Suprapubic skin (tissue), 4 donors: ENCODE data around the gene PANK3.
"Not testable (repeated sequence)": the region's sequence is repeated elsewhere in the genome, so short reads cannot be mapped to it uniquely, and the experiment has no call there.

Experiments used
- EP300 ChIP-seq: sonication (generic); formaldehyde crosslinking; IDR thresholded peaks from one replicate; pipeline ENCODE4 v1.6.1; 2017; ENCODE audit warnings: antibody characterized with exemption
- POLR2AphosphoS5 ChIP-seq, 3 donors: sonication (generic); formaldehyde crosslinking; IDR thresholded peaks; one replicate each; pipeline ENCODE4 v1.6.1; 2017; ENCODE audit warnings: antibody characterized with exemption in 3 of 3
- TF ChIP-seq, protein P1 (sequence below), 2 donors: fragments of 200-600 bp in 1 of 2; fragments of 450-650 bp in 1 of 2; sonication (generic) in 1 of 2; IDR thresholded peaks; one replicate each; pipeline ENCODE4 v1.5.1; 2016 to 2019; ENCODE audit warnings: antibody characterized with exemption in 2 of 2, mild to moderate bottlenecking in 1 of 2, moderate library complexity in 1 of 2

DNA sequence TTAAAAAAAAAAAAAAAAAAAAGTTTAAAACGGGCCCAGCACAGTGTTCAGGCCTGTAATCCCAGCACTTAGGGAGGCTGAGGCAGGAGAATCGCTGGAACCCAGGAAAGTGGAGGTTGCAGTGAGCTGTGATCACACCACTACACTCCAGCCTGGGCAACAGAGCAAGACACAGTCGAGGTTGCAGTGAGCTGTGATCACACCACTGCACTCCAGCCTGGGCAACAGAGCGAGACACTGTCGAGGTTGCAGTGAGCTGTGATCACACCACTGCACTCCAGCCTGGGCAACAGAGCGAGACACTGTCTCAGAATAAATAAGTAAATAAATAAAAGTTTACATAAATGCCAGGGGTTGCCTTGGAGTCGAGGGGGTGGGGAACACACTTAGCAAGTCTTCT lies 44.8 kb downstream of the PANK3 start:
- TF ChIP-seq, protein P1, sequence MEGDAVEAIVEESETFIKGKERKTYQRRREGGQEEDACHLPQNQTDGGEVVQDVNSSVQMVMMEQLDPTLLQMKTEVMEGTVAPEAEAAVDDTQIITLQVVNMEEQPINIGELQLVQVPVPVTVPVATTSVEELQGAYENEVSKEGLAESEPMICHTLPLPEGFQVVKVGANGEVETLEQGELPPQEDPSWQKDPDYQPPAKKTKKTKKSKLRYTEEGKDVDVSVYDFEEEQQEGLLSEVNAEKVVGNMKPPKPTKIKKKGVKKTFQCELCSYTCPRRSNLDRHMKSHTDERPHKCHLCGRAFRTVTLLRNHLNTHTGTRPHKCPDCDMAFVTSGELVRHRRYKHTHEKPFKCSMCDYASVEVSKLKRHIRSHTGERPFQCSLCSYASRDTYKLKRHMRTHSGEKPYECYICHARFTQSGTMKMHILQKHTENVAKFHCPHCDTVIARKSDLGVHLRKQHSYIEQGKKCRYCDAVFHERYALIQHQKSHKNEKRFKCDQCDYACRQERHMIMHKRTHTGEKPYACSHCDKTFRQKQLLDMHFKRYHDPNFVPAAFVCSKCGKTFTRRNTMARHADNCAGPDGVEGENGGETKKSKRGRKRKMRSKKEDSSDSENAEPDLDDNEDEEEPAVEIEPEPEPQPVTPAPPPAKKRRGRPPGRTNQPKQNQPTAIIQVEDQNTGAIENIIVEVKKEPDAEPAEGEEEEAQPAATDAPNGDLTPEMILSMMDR (IDR thresholded peaks at IDR 0.05) = not testable (repeated sequence)
- TF ChIP-seq EP300; POLR2AphosphoS5 (IDR thresholded peaks at IDR 0.05): not testable (repeated sequence)
